Activated gamma-delta T cell treated with Interleukin-2 at 50 U/mL for 16 hours (primary cell): Measurements from ENCODE around the gene ITPR3.
A peak's percentile ranks its signal among the peaks of the same experiment; 100 is the strongest.

Experiments
- DNase-seq: peaks from one replicate; pipeline ENCODE4 v3.0.0-alpha.2; 2020

ITPR3 gene

DNA sequence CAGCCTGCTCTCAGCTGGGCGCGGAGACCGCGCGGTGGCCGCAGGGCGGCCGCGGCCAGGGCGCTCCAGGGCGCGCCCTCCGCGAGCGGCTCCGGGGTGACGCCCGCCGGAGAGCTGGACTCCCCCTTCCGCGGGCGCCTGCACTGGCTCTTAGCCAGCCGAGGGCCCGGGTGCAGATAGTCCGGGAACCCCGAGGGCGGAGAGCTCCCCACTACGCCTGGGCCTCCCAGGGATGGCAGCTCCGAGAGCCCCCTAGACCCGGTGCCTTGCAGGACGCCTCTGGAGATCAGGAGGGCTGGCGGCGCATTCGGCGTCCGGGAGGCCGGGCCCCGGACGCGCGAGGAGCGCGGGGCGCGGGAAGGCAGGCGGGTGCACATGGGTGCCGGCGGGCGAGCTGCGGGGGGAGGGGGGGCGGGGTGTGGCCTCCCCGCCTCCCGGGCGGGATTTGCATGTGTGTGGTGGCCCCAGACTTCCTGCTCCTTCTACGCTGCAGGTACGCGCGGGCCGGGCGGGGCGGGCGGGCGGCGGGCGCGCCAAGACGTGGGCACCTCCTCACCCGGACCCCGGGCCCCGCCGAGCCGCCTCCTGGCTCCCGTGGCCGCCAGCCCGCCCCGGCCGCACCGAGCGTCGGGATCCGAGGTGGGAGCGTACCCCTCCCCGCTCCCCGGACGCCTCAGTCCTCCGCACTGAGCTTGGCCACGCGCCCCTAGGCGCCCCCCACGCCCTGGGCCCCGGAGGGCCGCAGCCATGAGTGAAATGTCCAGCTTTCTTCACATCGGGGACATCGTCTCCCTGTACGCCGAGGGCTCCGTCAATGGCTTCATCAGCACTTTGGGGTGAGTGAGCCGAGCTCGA is at the start of gene ITPR3:
ITPR3 (plus strand) TSS at position 467 of the 855 bp plus-strand sequence; CDS start at position 748, 281 bp downstream.
- peak; percentile 68 for DNase-seq

DNA sequence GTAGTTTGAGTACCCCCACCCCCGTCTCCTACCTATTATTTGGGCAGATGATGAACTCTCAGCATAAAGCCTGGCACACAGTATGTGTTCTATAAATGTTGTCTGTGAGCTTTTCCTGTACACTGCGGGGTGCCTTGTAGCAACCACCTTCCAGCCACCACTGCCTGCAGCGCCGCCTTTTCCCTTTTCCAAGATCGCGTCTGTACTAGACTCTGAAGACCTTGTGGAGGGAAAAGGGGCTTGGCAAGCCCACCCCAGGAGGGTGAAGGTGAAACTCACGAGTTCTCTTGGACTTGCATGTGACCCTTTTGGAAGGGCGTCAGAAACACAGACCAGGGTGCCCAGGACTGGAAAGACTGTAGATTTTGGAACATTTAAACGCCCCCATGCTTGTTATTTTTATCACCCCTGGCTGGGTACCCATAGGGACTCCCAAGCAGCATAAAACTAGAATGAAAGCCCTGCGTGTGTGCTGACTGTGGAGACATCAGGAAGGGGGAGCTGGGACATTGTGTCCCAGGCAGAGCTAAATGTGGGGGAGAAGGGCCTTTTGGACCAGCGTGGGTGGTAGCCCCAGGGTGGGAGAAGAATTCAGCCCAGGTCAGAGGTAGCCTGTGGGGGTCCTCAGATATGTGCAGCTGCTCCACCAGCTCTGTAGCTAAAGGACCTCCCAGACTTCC is 49.3 kb upstream of the ITPR3 start:
- DNase-seq, result no peak

DNA sequence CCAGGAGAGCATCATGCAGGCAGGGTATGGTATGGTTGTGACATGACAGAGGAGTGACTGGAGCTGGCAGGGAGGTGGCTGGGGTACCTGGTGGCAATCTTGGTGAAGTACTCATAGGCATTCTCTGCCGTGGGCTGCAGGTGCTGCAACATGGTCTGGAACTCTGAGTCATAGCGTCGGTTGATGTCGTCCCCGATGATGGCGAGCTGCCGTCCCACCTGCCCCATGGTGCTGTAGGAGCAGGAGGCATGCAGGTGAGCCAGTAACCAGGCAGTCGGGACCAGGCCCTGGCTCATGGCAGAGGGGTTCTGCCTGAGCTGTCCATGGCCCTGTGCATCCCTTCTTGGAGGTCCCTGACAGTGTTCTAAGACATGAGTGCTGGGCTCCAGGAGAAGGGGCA is 45.9 kb upstream of the ITPR3 start:
- DNase-seq, result no peak

DNA sequence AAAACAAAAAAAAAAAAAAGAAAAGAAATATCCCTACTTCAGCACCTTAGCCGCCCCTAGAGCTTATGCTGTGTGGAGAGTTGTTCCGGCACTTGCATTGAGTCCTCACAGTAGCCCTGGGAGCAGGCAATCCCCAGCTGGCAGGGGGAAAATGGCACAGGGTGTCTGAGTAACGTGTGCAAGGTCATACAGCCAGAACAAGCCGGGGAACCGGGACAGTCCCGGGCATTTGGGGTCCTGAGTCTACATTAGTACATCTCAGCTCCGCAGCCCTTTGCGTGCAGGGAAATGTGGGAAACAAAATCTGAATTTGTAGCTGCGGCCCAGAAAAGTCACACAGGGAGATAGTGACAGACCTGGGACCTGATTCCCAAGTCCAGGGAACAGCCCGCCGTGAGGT is 44.5 kb upstream of the ITPR3 start:
- no peak for DNase-seq

DNA sequence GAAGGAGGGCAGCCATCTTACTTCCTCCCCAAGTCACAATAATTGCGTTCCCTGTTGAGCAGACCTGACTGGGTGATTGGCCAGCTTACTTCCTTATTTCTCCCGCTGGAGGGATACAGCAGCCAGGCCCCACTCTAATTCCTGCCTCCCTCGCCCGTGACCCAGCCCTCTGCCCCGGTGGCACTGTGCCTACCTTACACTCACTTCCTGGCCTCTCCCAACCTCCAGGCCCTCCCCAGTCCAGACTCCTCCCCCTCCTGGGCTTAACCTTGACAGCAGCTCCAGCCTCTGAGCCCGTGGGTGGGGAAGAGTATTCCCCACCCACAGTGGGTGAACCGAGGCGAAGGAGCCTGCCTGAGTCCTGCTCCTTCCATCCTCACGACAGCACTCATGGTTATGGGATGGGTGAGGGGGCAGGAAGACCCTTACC is 44.0 kb upstream of the ITPR3 start:
- DNase-seq, result no peak

DNA sequence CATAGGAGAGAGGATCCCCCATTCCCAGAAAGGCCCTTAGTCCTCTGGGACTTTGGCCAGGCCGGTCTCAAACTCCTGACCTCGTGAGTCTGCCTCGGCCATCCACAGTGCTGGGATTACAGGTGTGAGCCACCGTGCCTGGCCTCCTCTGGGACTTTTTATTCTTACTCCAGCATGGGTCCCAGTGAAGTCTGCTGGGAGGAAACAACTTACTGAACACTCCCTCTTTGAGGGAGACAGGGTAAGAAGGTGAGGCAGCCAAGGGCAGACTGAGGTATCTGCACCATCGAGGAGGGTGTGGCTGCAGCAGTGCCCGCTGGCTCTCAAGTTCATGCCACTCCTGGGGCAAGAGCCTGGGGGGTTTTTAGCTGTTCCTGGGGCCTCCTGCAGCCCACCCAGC is 43.4 kb upstream of the ITPR3 start:
- DNase-seq, result no peak

DNA sequence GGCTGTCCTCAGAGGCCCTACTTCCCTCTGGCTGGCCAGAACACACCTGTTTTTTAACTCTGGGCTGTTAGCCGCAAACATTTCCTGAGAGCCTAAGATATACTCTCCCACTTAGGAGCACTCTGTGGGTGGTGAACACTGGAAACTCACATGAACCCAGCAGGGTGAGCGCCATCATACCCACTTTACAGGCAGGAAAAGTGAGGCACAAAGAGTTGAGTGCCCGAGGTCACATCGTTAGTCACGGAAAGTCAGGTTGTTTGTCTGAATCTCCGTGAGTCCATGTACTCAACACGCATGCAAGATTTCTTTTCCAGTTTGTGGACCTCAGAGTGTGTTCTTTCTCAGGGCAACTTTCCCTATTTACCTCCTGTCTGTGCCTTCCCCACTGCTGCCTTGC is 43.0 kb upstream of the ITPR3 start:
- no peak for DNase-seq

DNA sequence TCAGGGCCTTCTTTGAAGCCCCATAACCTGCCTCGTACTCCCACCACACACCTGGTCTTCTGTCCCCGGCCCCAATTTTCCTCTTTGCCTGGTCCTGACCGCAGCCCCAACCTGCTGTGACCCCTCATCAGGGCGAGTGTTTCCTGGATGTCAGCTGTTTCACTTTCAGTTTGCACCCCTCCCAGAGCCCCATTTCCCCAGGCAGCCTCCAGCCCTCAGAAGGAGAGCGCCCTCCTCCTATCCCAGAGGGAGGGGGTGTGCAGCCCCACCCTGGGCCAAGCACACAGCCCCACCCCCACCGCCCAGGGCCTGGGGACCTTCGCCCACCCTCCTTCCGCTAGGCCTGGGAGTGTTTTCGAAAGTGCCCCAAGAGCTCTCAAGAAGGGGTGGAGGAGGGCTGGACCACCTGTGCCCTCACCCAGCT is 42.5 kb upstream of the ITPR3 start:
- DNase-seq, result peak; percentile 23

DNA sequence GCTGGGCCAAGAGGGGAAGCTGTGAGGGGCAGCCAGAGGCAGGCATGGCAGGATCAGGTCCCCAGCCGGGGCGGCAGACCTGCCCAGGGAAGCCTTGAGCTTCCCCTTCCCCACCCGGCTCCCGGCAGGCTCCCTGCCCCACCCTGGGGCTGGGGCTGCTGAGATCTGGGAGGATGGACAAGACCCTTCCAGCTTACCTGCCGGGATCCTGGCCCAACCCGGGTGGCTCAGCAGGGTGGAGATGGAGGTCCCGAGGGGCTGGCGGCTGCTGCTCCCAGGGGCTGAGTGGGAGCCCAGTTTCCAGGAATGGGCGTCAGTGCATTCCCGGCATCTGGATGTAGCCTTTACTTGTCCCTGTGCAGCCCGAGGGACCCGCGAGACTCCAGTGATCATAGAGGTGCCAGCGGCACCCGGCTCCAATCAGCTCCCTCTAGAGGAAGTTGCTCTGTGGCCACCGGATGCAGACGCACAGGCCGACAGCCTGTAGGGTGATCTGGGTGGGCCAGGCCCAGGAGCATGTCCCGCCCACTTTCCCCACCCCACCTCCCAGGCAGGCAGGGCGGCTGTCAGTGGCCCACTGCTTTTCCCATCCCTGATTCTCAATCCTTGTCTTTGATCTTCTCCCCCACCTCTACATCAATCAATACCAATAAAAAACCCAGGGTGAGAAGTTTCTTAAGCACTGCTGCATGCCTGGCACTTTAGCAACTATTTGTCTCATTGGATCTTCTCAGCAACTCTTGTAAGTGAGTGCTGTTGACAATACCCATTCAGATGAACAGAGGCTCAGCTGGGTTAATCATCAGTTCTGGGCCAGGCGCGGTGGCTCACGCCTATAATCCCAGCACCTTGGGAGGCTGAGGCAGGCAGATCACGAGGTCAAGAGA is 41.1 kb upstream of the ITPR3 start, which contains the start of gene BAK1:
BAK1 (minus strand) TSS at position 449 of the 887 bp plus-strand sequence. CDS start 2,672 bp downstream, outside the sequence.
- peak; percentile 80 for DNase-seq

DNA sequence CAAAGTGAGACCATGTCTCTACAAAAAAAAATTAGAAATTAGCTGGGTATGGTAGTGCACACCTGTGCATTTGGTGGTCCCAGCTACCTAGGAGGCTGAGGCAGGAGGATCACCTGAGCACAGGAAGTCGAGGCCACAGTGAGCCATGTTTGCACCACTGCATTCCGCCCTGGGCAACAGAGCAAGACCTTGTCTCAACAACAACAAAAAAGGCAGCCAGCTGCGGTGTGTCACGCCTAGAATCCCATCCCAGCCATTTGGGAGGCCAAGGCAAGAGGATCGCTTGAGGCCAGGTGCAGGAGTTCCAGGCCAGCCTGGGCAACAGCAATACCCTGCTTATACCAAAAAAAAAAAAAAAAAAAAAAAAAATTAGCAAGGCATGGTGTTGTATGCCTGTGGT is 39.9 kb upstream of the ITPR3 start:
- DNase-seq, result no peak

DNA sequence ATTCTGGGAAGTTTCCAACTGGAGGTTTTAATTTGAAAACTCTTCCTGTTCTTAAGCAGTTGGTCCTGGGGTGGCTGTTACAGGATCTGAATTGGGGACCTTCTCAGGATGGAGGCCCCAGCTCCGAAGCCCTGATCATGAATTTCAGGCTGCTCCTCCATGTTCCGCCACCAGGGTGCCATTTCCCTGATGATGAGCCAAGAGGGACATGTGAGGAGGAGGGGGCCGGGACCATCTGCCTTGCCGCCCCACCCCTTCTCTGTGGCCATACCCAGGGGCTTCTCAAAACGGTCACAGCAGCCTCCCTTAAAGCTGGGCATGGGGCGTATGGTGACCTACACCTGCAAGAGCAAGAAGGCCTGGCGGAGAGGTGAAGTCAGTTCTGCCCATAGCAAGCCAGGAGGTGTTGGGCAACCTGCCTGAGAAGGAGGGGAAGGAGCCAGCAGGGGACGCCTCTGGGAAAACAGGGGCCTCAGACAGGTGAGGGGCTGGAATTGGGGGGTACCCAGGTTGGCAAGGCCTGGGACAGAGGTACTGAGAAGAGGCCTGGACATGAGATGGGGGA is 37.4 kb upstream of the ITPR3 start:
- DNase-seq, result no peak

DNA sequence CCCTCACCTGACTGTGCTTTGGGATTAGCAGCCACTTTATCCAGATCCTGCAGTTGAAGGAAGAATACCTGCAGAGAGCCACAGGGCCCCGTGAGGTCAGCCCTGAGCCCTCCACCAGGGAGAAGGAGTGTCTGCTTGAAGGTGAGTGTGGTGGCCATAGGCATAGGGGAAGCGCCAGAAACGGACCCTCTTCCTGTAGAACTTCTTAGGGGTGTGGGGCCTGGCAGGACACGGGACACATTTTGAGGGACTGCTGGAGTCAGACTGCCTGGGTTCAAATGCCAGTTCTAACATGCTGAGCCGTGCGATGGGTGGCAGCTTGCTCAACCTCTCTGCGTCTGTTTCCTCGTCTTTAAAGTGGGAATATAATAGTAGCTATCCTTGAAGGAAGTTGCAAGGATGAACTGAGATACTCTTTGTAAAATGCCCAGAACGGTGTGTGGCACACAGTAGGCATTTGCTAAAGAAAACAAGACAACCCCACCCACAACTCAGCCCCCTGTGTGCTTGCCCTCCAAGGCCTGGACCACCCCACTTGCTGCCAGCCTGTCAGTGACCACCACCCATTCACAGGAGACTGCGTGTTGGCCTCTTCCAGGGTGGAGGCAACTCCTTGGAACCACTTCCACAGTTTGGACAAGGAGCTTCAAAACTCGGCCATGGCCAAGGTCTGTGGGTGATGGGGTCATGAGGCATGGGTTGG is 36.3 kb upstream of the ITPR3 start:
- DNase-seq, result no peak

DNA sequence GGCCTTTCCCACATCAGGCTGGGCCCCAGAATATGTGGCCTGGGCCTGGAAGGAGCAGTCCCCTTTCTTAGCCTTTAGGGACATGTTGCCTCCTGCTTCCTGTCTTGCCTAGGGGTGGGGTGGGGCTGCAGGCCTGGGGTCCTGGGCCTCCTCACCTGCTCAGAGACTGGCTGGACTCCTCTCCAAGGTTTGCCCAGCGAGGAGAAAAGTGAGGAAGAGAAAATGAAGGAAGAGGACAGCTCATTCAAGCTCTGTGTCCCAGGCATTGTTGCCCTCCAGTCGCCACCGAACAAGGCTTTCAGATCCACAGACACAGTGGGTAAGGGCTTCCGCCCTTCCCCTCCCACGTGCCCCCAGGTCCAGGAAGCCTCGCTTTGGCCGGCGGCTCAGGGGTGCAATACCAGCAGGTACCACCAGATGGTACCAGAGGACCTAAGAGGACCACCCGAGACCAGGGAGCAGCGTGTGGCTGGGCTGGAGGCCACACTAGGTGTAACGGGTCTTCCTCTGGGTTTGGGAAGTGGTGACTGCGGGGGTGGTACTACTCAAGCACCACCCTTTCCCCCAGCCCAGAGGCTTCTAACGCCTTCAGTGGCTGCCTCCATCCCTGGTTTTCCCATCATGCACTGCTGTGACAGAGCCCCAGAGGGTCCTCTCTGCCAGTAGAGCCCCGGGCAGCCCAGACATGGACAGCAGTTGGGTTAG is 35.6 kb upstream of the ITPR3 start:
- DNase-seq, result peak; percentile 91

DNA sequence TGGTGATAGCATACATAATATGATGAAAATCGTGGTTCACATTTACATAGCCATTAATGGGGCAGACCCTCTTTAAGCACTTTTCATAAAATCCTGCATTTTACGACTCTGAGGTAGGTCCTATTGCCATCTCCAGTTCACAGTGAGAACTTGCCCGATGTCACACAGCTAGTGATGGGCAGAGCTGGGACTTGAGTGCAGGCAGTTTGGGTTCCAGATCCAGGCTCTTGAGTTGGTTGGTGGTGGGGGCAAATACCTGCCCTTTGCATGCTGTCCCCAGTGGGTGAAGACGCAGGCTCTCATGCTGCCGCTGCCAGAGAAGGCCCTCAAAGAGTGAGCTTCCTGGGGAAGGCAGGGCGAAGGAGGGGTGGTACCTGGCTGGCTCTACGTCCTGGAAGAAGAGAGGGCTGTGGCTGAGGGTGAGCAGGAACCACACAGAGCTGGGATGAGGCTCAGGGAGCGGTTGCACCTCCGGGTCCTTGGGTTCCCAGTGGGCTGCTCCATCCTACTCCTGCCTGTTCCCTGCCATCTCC is 34.9 kb upstream of the ITPR3 start:
- no peak for DNase-seq

DNA sequence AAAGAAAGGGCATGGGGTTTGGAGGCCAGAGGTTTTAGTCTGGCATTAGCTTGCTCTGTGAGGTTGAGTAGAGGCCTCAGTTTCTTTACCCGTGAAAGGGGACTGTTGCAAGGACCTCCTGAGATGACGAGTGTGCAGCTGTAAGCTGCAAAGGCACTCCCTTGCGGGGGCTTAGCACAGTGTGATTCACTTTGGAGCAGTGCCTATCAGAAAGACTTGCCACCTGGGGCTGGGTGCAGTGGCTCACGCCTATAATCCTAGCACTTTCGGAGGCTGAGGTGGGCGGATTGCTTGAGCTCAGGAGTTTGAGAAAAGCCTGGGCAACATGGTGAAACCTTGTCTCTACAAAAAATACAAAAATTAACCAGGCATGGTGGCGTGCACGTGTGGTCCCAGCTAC is 33.6 kb upstream of the ITPR3 start:
- no peak for DNase-seq

DNA sequence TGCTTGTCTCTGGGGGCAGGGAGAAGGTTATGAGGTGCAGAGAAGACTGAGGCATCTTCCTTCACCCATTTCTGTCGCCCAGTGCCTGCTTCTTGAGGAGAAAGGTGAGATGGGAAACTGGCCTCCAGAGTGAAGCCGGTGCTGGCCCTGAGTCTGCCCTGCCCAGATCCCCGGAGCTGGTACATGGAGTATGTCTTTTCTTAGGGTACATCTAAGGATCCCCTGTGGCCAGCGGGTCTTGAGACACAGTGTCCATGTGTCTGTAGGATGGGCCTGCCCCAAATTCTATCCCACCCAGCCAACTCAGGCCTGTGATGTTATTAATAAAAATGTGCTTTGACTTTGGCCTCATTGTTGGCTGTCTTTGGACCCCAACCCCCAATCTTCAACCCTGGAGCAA is 32.2 kb upstream of the ITPR3 start:
- DNase-seq, result no peak

DNA sequence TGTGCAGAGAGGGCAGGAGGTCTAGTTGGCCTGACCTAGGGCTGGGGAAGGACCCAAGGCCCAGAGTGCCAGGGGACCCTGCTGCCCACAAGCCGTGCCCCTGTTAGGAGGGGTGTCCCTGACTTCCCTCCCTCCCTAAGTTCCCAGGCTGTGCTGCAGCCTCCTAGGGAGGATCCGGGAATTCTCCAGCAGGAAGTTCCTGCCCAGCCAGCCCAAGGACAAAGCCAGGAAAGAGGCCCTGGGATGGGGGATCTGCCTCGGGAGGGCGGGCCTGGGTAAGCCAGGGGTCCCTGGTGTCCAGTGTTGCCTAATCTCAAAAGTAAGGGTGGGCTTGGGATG is 31.8 kb upstream of the ITPR3 start:
- DNase-seq, result no peak

DNA sequence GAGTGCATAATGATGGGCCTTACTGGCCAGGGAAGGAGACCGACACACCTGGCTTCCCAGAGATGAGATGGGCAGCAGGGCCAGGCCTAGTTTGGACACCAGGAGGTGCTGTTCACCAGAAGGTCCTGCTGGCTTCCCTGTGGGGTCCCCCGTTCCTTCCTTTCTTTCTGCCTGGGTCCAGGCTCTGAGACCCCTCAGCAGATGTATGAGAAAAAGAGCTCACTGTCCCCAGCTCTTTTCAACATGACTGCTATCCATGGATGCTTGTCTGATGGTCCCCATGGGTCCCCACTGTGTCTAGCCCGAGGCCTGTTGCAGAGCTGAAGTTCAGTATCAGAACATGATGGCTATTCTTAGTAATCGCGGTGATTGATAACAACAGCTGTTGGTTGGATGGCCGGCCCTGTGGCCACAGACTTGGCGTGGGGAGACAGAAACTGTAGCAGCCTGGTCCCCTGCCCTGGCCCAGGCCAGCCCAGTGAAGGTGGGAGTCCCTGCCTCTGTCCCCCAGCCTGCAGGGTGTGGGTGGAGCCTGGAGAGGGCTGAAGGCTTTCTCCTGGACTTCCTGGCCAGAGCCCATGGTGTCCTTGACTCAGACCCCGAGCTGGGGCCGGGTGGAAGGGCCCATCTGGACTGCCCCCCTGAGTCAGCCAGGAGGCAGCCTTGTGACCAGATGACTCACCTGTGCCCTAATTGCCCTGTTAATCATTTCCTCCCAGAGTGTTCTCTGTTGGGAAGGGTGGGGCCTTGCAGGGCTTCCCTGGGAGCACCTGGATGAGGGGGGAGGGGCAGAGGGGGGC is 31.2 kb upstream of the ITPR3 start:
- DNase-seq, result peak; percentile 42

DNA sequence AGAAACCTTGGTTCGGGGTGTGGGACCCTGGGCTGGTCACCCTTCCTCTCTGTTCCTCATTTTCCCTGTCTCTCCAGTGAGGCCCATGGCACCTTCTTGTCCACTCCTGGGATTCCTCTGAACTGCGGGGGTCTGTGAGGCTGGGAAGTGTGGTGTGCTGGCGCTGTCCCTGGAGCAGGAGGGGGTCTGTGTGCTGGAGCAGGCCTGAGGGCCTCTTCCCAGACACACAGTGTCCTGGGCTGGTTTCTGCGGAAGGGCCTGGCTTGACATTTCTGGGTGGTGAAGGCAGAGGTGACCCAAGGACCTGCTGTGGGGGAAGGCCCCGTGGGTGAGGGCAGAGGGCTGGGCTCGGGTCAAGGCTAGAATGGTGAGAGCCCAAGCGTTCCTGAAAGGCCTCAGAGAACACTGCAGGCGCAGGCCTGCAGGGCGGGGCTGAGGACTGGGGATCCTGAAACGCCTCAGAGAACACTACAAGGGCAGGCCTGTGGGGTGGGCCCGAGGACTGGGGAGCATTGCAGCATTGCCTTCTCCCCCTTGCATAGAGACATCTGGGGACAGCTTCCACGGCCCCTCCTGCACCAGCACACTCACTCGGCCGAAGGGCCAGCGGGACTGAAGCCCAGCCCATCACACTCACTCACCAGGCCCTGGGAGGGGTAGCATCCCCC is 30.5 kb upstream of the ITPR3 start:
- DNase-seq, result no peak
